GM12865 (cell line): ENCODE measurements around the gene PSMD9.

Source experiments
- DNase-seq: peaks from one replicate; pipeline ENCODE4 v3.0.0; 2010; ENCODE audit warnings: low read depth
- H3K4me3 ChIP-seq: 2 replicates; pipeline ENCODE4 v1.5.1; 2011; ENCODE audit warnings: mild to moderate bottlenecking, low read depth, low read length, control low read depth
- TF ChIP-seq, protein P1 (sequence below): IDR thresholded peaks from 2 replicates; pipeline ENCODE4 v1.5.1; 2011; ENCODE audit warnings: low read length, control low read depth, low read depth, inconsistent platforms; ENCODE audit not compliant: insufficient read depth; ENCODE audit errors: missing control alignments

PSMD9 gene

DNA sequence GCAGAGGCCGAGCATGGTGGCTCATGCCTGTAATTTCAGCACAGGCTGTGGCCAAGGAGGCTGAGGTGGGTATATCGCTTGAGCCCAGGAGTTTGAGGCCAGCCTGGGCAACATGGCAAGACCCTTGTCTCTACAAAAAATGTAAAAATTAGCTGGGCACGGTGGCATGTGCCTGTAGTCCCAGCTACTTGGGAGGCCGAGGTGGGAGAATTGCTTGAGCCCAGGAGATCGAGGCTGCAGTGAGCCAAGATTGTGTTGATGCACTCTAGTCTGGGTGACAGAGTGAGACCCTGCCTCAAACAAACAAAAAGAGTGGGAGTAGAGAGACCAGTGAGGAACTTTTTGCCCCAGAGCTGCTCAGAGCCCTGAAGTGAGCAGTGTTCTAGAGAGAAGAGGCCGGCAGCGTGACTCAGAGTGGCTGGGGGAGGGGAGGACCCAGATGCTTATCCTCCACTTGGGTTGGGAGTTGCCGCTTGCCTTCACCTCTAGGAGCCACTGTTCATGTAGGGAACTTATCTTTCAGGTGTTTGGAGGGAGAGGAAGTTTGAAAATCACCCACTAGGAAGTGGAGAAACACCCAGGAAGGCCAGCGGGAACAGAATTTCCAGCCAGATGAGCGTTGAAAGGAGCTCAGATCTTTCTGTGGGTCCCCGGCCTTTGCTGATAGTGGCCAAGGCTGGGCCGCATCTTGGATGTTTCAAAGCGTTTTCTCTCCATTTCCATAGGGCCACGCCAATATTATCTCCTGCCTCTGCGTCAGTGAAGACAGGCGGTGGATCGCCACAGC lies 45.1 kb downstream of the PSMD9 start:
- TF ChIP-seq, protein P1, sequence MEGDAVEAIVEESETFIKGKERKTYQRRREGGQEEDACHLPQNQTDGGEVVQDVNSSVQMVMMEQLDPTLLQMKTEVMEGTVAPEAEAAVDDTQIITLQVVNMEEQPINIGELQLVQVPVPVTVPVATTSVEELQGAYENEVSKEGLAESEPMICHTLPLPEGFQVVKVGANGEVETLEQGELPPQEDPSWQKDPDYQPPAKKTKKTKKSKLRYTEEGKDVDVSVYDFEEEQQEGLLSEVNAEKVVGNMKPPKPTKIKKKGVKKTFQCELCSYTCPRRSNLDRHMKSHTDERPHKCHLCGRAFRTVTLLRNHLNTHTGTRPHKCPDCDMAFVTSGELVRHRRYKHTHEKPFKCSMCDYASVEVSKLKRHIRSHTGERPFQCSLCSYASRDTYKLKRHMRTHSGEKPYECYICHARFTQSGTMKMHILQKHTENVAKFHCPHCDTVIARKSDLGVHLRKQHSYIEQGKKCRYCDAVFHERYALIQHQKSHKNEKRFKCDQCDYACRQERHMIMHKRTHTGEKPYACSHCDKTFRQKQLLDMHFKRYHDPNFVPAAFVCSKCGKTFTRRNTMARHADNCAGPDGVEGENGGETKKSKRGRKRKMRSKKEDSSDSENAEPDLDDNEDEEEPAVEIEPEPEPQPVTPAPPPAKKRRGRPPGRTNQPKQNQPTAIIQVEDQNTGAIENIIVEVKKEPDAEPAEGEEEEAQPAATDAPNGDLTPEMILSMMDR: no peak

DNA sequence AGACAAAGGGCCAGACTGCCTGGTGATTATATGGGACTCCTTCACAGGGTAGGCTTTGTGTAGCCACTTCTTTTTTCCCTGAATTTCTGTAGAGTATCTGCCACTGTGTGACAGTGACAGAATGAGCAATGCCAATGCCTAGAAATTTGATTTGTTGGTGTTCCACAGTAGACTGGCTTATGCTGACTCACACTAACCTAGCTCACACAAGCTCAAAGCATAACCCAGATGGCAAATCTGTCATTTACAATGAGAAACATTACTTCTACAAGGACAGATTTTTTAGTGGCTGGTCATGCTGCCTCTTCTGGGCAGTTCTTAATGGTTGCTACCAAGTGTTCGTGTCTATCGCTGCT lies 45.7 kb downstream of the PSMD9 start:
- TF ChIP-seq, protein P1: no peak
- DNase-seq: no peak

More for the DNA sequence above, 45.1 kb downstream of the PSMD9 start:
- DNase-seq: no peak
- no peak overlapping the region for H3K4me3 ChIP-seq

DNA sequence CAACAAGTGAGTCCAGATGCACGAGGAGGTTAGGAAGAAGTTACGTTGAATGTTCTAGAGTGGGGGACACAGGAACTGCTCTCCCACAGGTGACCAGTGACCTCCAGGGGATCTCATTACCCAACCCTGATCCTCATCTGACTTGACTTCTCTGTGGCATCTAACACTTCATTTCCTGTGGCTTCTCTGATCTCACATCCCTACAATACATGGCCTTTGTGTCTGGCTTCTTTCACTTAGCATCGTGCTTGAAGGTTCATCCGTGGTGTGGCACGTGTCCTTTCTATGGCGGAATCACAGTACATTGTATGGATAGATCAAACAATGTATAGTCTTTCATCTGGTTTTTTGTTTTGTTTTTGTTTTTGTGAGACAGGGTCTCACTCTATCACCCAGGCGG lies 49.1 kb downstream of the PSMD9 start:
- no peak for DNase-seq
- TF ChIP-seq, protein P1: no peak

More for the DNA sequence above, 45.7 kb downstream of the PSMD9 start:
- no peak overlapping the region for H3K4me3 ChIP-seq

DNA sequence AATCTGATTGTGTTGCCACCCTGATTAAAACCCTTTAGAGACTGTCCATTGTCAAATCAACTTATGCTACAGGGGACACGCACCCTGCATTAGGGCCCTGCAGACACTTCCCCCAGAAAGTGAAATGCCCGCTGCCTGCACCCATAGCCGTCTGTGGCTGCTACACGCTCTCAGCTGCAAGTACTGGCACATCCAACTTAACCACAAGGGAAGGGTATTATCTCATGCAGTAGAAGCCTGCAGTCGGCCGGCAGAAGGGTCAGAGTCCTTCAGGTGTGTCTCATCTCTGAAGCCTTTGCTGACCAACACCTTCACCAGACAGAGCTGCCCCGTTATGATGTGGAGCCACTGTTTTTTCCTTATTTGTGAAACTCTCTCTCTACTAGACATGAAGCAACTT lies 50.6 kb downstream of the PSMD9 start:
- H3K4me3 ChIP-seq: no peak overlapping the region
- DNase-seq: peak; percentile 50
- TF ChIP-seq, protein P1: no peak

More for the DNA sequence above, 49.1 kb downstream of the PSMD9 start:
- H3K4me3 ChIP-seq: no peak overlapping the region

DNA sequence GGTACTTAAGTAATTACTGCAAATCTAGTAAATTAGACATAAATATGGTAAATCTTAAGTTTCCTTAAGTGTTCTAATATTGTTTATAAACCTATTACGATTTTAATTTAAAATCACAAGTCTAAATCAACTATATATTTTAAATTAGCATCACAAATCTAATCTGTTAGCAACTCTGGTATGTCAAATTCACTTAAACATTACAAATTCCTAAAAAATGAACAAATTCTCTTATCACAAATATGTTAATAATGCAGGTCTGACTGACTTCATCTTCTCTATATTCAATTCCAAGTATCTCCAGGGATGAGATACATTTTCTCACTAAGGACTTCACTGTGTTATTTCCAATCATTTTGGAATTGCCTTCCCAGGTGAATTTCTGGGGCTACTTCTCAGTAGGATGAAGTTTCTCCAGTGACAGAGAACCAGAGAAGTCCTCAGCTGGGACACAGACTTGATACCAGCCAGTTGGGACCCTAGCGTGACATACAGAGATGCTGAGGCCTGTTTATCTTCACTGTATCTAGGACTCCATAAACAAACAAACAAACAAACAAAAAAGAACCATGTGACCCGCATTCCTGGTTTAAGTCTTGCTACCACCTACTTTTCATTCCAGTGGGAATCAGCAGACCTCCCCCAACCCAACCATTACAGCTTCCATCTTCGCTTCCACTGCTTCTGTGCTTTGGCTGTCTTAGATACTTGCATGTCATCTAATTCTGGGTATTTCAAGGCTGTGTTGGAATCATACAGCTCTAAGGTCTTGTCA lies 51.6 kb downstream of the PSMD9 start:
- no peak overlapping the region for H3K4me3 ChIP-seq
- TF ChIP-seq, protein P1: no peak
- DNase-seq: no peak

DNA sequence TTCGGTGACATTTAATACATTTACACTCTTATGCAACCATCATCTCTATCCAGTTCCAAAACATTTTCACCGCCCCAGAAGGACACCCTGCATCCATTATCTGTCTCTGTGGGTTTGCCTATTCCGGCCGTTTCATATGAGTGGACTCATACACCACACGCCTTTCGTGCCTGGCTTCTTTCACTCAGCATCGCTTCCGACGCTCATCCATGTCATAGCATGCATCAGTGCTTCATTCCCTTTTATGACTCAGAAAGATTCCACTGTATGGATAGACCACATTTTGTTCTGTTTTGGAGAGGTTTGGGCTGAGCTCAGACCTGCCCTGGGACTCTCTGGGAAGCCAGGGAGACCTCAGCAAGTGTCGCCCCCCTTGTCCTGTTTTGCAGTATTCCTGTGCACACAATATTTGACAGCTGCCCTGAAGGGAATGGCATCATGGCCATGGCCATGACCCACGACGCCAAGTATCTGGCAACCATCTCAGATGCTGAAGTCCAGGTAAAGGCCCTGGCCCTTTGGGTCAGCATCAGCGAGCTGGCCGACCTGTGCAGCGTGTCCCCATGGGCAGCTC lies 53.6 kb downstream of the PSMD9 start:
- TF ChIP-seq, protein P1: no peak
- DNase-seq: no peak
- H3K4me3 ChIP-seq: no peak overlapping the region
